HL-60/S4 treated with phorbol 12-myristate 13-acetate at 8.2 ng/mL for 4 days and 3 days (cell line): ENCODE data around the gene IGF2BP3.
"Not testable (repeated sequence)": the region's sequence is repeated elsewhere in the genome, so short reads cannot be mapped to it uniquely, and the experiment has no call there.

Experiments used
- in situ Hi-C: fragments of 300-500 bp; cut with MboI; formaldehyde crosslinking; loops from 2 replicates; pipeline ENCODE4 v1.15.0; 2022; ENCODE audit warnings: low sequenced_read_pairs

Gene IGF2BP3

GRCh38 chr7:23343806-23344475, 126.3 kb downstream of the IGF2BP3 start:
- in situ Hi-C loops: no loop called here

- in situ Hi-C loops: no loop called here
Observed at GRCh38 chr7:23343102-23343501, 127.2 kb downstream of the IGF2BP3 start.

GRCh38 chr7:23341846-23342598, 128.3 kb downstream of the IGF2BP3 start:
- in situ Hi-C loops: no loop called here

- in situ Hi-C loops: no loop called here
Observed at GRCh38 chr7:23338863-23339262, 131.4 kb downstream of the IGF2BP3 start.

GRCh38 chr7:23338439-23338838, 131.9 kb downstream of the IGF2BP3 start:
- in situ Hi-C loops: no loop called here

GRCh38 chr7:23337374-23337773, 132.9 kb downstream of the IGF2BP3 start:
- in situ Hi-C loops: no loop called here

- in situ Hi-C loops: no loop called here
Observed at GRCh38 chr7:23336799-23337283, 133.4 kb downstream of the IGF2BP3 start.

- in situ Hi-C loops: no loop called here
Observed at GRCh38 chr7:23336086-23336485, 134.2 kb downstream of the IGF2BP3 start.

- in situ Hi-C loops: no loop called here
Observed at GRCh38 chr7:23335621-23336020, 134.7 kb downstream of the IGF2BP3 start.

- in situ Hi-C loops: no loop called here
Observed at GRCh38 chr7:23335136-23335535, 135.2 kb downstream of the IGF2BP3 start.

GRCh38 chr7:23334482-23335056, 135.7 kb downstream of the IGF2BP3 start:
- in situ Hi-C loops: no loop called here

GRCh38 chr7:23333671-23334246, 136.5 kb downstream of the IGF2BP3 start:
- in situ Hi-C loops: no loop called here

GRCh38 chr7:23332910-23333612, 137.2 kb downstream of the IGF2BP3 start:
- in situ Hi-C loops: no loop called here

GRCh38 chr7:23332193-23332592, 138.1 kb downstream of the IGF2BP3 start:
- in situ Hi-C loops: no loop called here

GRCh38 chr7:23331132-23331531, 139.2 kb downstream of the IGF2BP3 start:
- in situ Hi-C loops: no loop called here

- in situ Hi-C loops: no loop called here
Observed at GRCh38 chr7:23315366-23315765, 154.9 kb downstream of the IGF2BP3 start.

GRCh38 chr7:23312141-23312540, 158.2 kb downstream of the IGF2BP3 start:
- in situ Hi-C loops: not testable (repeated sequence)

GRCh38 chr7:23308754-23309153, 161.5 kb downstream of the IGF2BP3 start:
- in situ Hi-C loops: no loop called here

- in situ Hi-C loops: no loop called here
Observed at GRCh38 chr7:23306936-23307521, 163.3 kb downstream of the IGF2BP3 start.

- in situ Hi-C loops: no loop called here
Observed at GRCh38 chr7:23299770-23300300, 170.5 kb downstream of the IGF2BP3 start.
